ENCODE data around the gene HSD11B1L.

DNA sequence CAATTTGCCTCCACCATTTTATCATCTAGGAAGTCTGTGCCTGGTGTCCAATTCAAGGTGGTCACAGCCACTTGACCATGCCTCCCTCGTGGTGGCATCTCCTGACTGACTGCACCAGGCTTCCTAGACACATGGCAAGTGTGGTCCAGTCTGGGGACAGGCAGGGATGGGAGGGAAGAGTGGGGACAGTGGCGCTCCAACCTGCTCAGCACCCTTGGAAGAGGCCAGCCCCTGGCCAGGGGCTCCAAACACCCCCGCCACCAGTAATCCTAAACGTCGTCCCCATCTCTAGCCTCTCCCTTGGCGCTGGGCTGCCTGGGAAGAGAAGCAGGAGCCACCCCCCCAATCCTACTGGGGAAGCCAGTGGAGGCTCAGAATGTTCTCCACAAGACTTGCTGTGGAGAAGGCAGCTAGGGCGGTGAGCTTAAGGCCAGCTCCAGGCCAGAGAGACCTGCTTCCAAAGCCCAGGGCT lies 11.9 kb downstream of the HSD11B1L start:
- TF ChIP-seq POLR2A (IDR thresholded peaks at IDR 0.05) (no peak), POLR2AphosphoS5 (IDR thresholded peaks at IDR 0.05) (no peak)
- TF ChIP-seq, protein P1, sequence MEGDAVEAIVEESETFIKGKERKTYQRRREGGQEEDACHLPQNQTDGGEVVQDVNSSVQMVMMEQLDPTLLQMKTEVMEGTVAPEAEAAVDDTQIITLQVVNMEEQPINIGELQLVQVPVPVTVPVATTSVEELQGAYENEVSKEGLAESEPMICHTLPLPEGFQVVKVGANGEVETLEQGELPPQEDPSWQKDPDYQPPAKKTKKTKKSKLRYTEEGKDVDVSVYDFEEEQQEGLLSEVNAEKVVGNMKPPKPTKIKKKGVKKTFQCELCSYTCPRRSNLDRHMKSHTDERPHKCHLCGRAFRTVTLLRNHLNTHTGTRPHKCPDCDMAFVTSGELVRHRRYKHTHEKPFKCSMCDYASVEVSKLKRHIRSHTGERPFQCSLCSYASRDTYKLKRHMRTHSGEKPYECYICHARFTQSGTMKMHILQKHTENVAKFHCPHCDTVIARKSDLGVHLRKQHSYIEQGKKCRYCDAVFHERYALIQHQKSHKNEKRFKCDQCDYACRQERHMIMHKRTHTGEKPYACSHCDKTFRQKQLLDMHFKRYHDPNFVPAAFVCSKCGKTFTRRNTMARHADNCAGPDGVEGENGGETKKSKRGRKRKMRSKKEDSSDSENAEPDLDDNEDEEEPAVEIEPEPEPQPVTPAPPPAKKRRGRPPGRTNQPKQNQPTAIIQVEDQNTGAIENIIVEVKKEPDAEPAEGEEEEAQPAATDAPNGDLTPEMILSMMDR (IDR thresholded peaks at IDR 0.05) = no peak

Measured in sigmoid colon (tissue), 4 donors.